Mononuclear cell (primary cell): ENCODE results near the gene INAFM1. TPM values are rescaled to one million over a fixed set of nuclear protein-coding genes. Genes with fewer than 3 reads are reported as not detected.
A peak's percentile ranks its signal among the peaks of the same experiment; 100 is the strongest.
"Not testable (repeated sequence)": the region's sequence is repeated elsewhere in the genome, so short reads cannot be mapped to it uniquely, and the experiment has no call there.

Experiments used
- H3K27me3 ChIP-seq: 2 replicates; pipeline ENCODE4 v1.6.0; 2011; ENCODE audit warnings: low read length, control low read depth; ENCODE audit not compliant: insufficient read depth
- H3K4me1 ChIP-seq: 2 replicates; pipeline ENCODE4 v1.5.1; 2011; ENCODE audit warnings: mild to moderate bottlenecking, low read length, control low read depth; ENCODE audit not compliant: insufficient read depth
- H3K4me3 ChIP-seq: 2 replicates; pipeline ENCODE4 v1.5.1; 2011; ENCODE audit warnings: mild to moderate bottlenecking, low read length, moderate library complexity
- H3K9me3 ChIP-seq: 2 replicates; pipeline ENCODE4 v1.5.1; 2011; ENCODE audit warnings: low read depth, mild to moderate bottlenecking, control low read depth, low read length
- total RNA-seq: library from RNA; depleted of rRNA; stranded (reverse); fragments of >200 nt; gene quantifications from one replicate; pipeline ENCODE4 v1.2.3, GENCODE V29; 2012

Gene INAFM1
- total RNA-seq, 1 donor, result 1.4 TPM

DNA sequence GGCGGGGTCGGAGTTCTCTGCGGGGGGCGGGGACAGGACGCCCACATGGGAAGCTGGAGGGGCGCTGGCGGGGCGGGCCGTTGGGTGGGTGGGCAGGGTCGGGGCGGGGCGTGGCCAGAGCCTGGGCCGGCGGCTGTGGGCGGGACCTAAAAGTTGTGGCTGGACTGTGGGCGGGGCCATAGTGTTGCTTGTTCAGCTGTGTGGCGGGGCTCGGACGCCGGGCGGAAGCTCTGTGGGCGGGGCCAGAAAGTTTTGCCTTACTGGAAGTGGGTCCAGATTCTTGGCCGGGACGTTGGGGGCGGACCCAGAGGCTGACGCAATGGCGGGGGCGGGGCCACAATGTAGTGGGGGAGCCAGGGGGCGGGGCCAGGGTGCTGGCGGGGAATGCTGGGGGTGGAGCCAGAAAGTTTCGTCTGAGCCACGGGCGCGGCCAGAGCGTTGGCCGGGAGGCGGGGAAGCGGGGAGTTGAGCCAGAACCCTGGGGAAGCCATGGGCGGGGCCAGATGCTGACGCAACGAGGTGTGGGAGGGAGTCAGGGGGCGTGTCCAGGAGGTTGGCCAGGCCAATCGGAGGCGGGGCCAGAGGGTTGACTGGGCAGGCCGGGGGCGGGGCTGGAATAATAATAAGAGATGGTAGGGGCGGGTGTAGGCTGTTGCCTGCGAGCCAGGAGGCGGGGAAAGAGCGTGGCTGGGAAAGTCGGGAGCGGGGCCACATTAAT lies 17.8 kb upstream of the INAFM1 start:
- H3K9me3 ChIP-seq, result no peaks in the 10 kb centered on the region
- H3K4me1 ChIP-seq, result peaks cover 20% of the 10 kb centered on the region
- no peaks in the 10 kb centered on the region for H3K27me3 ChIP-seq
- H3K4me3 ChIP-seq, result peak overlapping the region; percentile 50

DNA sequence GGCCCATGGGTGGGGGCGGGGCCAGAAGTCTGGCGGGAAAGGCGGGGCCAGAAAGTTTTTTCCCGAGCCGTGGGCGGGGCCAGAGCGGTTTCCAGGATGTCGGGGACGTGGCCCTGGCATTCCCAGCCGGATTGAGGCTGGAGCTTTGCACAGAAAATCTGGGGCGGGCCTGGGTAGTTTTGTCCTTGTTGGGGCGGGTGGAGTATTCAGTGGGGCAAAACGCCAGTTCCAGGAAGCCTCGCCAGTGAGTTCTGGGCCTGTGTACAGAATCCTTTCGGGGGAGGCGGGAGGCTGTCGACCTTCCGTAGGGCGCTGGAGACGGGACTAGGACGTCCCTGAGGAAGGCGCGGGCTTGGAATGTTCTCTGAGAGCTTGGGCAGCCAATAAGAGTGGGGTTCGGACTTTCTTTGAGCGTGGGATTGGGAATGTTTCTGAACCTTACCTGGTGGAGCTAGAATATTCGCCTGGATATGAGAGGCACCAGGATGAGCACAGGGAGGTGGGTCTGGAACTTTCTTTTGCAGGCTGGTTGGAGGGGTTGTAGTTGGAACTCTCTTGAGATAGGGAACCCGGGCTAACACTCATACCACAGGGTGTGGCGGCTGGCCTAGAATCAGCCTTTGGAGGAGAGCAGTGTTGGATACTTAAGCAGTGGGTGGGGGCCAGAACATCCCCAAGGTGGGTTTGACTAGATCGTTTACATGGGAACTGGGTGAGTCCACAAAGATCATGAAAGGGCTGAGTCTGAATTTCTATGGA lies 17.1 kb upstream of the INAFM1 start:
- peaks cover 23% of the 10 kb centered on the region for H3K4me1 ChIP-seq
- peak overlapping the region; percentile 46 for H3K4me3 ChIP-seq
- no peaks in the 10 kb centered on the region for H3K9me3 ChIP-seq
- H3K27me3 ChIP-seq, result no peaks in the 10 kb centered on the region

DNA sequence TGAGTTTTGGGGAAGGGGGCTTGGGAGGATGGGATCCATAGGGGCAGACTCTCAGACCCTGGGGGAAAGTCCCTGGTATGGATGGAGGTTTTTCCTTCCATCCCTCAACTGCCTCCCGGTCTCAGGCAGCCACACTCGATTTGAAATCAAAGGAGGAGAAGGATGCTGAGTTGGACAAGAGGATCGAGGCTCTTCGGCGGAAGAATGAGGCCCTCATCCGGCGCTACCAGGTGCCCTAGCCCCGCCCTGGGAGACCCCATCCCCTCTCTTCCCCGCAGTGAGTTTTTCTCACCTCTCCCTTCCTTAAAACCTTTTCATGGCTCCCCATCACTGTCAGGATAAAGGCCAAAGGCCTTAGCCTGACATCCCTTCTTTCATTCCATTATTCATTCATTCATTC lies 16.3 kb upstream of the INAFM1 start:
- Histone ChIP-seq H3K9me3 (no peaks in the 10 kb centered on the region), H3K4me3 (no peak overlapping the region), H3K4me1 (peaks cover 29% of the 10 kb centered on the region), H3K27me3 (no peaks in the 10 kb centered on the region)

DNA sequence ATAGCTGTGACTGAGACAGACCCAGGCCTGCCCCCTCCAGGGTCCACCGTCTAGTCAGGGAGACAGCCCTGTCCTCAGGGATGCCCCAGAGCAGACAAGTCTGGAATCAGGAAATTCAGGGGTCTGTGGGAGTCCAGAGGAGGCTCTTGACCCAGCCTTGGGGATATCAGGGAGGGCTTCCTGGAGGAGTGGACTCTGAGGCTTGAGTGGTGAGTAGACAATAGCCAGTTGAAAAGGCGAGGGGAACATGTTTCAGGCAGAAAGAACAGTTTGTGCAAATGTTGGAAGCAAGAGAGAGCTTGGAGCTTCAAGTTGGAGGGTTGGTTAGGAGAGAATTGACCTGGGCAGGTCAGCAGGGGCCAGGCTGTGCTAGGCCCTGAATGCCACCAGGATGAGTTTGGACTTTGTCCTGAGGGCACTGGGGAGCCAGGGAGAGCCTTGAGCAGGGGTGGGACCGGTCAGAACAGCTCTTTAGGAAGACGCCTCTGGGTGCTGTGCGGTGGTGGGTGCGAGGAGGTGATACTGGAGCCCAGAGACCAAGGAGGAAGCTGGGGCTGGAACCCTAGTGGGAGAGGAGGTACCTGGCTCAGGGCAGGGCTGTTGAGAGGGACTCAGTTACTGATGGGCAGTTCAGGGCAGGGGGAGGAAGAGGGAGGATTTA lies 15.7 kb upstream of the INAFM1 start:
- H3K9me3 ChIP-seq, result no peaks in the 10 kb centered on the region
- H3K27me3 ChIP-seq, result no peaks in the 10 kb centered on the region
- no peak overlapping the region for H3K4me3 ChIP-seq
- peaks cover 29% of the 10 kb centered on the region for H3K4me1 ChIP-seq

DNA sequence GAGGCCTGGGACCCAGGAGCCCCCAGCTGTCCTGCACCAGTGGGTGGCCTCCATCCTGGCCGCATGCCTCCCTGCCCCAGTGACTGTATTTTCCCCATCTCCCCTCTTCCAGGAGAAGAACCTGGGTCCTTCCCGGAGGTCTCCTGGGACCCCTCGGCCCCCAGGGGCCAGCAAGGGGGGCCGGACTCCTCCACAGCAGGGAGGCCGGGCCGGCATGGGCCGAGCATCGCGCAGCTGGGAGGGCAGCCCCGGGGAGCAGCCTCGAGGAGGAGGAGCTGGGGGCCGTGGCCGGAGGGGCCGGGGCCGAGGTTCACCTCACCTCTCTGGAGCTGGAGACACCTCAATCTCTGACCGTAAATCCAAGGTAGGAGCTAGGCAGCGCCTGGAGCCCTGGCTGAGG lies 14.2 kb upstream of the INAFM1 start:
- Histone ChIP-seq H3K27me3 (no peaks in the 10 kb centered on the region), H3K4me3 (no peak overlapping the region), H3K4me1 (peaks cover 29% of the 10 kb centered on the region), H3K9me3 (no peaks in the 10 kb centered on the region)

DNA sequence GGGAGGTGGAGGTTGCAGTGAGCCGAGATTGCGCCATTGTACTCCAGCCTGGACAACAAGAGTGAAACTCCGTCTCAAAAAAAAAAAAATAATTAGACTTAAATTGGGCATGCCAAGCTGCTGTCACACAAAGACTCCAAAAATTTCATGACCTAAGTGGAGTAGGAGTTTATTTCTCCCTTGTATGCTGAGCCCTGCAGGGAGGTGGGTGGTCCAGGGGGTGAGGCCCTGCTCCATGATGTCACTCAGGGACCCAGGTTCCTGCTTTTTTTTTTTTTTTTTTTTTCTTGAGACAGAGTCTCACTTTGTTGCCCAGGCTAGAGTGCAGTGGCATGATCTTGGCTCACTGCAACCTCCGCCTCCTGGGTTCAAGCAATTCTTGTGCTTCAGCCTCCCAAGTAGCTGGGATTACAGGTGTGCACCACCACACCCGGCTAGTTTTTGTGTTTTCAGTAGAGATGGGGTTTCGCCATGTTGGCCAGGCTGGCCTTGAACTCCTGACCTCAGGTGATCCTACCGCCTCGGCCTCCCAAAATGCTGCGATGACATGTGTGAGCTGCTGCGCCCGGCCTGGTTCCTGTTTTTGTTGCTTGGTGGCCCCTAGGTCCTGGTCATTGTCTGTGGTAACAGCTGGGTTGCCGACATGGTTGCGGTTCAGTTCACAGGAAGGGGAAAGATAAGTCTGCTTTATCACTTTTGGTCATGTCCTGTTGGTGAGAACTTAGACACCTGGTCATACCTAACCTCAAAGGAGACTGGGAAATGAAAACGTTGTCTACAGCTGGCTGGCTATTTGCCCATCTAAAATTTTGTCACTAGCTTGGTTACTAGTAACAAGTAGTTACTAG lies 12.5 kb upstream of the INAFM1 start:
- not testable (repeated sequence) for H3K9me3 ChIP-seq, H3K4me3 ChIP-seq, H3K27me3 ChIP-seq
- peaks cover 24% of the 10 kb centered on the region for H3K4me1 ChIP-seq

DNA sequence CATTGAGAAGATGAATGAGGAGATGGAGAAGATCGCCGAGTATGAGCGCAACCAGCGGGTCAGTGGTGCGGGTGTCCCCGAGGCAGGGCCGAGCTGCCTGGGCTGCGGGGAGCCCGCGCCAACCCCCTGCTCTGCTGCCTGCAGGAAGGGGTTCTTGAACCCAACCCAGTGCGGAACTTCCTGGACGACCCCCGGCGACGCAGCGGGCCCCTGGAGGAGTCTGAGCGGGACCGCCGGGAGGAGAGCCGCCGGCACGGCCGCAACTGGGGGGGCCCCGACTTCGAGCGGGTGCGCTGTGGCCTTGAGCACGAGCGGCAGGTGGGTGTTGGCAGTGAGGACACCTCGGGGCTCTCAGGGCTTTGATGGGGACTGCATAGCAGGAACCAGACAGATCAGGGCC lies 10.1 kb upstream of the INAFM1 start:
- peaks cover 10% of the 10 kb centered on the region for H3K4me1 ChIP-seq
- no peaks in the 10 kb centered on the region for H3K27me3 ChIP-seq
- no peak overlapping the region for H3K4me3 ChIP-seq
- H3K9me3 ChIP-seq, result no peaks in the 10 kb centered on the region

DNA sequence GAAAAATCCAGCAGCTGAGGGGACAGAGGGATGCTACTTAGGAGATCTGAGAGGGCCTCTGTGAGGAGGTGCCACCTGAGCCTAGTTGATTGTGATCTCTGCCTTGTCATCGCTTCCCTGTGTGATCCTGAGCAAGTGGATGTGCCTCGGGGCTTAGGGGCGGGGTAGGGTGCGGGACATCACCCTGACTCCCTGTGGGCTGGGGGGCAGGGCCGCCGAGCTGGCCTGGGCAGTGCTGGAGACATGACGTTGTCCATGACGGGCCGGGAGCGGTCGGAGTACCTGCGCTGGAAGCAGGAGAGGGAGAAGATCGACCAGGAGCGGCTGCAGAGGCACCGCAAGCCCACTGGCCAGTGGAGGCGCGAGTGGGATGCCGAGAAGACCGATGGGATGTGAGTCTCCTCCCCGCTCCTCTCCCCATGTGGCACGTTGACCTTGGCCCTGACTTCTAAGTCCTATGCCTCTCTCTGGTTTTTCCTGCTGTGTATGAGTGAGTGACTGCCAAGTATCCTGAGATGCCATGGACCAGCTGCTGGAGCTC lies 8.2 kb upstream of the INAFM1 start:
- Histone ChIP-seq H3K9me3 (no peaks in the 10 kb centered on the region), H3K4me3 (no peak overlapping the region), H3K27me3 (no peaks in the 10 kb centered on the region), H3K4me1 (peaks cover 10% of the 10 kb centered on the region)

DNA sequence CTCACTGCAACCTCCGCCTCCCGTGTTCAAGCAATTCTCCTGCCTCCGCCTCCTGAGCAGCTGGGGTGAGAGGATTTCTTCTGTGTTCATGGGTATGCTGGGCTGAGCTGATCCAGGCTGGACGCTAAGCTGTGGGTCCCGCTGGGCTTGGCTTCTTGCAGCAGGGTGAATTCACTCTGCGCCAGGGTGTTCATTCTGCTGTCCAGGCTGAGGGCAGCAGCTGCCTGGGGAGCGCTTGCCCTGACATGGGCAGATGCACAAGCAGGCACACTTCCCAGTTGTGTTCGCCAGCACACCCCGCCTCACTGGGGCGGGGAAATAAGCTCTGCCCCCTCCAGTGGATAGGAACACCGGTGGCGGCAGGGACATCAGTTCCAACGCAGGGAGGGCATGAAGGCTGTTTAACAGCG lies 7.3 kb upstream of the INAFM1 start:
- no peak overlapping the region for H3K4me3 ChIP-seq
- no peaks in the 10 kb centered on the region for H3K27me3 ChIP-seq
- no peaks in the 10 kb centered on the region for H3K9me3 ChIP-seq
- peaks cover 11% of the 10 kb centered on the region for H3K4me1 ChIP-seq

DNA sequence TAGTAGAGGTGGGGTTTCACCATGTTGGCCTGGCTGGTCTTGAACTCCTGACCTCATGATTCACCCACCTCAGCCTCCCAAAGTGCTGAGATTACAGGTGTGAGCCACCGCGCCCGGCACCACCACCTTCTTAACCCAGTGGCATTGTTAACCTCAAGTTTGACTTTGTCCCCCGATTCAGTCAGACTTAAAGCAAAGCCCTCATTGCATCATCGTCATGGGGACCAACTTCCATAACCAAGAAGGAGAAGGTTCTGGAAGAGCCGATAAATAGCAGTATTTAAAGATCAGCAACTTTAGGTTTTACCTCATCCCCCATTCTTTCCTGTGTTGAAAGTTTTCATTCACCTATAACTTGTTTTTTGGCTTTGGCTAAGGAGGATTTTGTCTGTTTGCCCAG lies 6.7 kb upstream of the INAFM1 start:
- H3K4me1 ChIP-seq, result peaks cover 11% of the 10 kb centered on the region
- H3K4me3 ChIP-seq, result no peak overlapping the region
- H3K9me3 ChIP-seq, result no peaks in the 10 kb centered on the region
- no peaks in the 10 kb centered on the region for H3K27me3 ChIP-seq

DNA sequence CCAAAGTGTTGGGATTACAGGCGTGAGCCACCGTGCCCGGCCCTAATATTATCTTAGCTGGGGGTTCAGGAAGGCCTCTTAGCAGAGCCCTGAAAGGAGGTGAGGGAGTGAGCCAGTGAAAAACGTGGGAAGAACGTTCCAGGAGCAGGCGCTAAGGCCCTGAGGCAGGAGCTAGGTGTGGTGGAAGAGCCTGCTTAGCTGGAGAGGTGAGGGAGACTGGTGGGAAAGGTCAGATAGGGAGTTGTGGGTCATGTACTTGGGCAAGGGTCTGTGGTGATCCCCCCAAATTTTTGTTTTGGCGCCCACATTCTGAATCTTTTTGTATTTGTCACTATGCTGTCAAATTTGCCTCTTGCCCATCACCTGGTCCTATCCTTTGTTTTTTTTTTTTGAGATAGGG lies 5.1 kb upstream of the INAFM1 start:
- H3K27me3 ChIP-seq, result no peaks in the 10 kb centered on the region
- H3K4me3 ChIP-seq, result no peak overlapping the region
- peaks cover 16% of the 10 kb centered on the region for H3K4me1 ChIP-seq
- no peaks in the 10 kb centered on the region for H3K9me3 ChIP-seq

DNA sequence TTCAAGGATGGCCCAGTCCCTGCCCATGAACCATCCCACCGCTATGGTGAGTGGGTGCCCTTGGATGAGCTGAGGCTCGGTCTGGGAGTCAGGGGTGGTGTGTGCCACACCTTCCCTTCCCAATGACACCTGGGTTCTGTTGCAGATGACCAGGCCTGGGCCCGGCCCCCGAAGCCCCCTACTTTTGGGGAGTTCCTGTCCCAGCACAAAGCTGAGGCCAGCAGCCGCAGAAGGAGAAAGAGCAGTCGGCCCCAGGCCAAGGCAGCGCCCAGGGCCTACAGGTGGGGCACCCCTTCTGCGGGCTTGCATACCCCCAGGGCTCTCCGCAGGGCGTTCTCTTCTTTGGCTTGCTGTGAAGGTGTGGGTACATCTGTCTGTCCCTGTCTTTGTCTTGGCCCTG lies 4.3 kb upstream of the INAFM1 start:
- H3K9me3 ChIP-seq, result no peaks in the 10 kb centered on the region
- no peaks in the 10 kb centered on the region for H3K27me3 ChIP-seq
- H3K4me1 ChIP-seq, result peaks cover 21% of the 10 kb centered on the region
- H3K4me3 ChIP-seq, result no peak overlapping the region

DNA sequence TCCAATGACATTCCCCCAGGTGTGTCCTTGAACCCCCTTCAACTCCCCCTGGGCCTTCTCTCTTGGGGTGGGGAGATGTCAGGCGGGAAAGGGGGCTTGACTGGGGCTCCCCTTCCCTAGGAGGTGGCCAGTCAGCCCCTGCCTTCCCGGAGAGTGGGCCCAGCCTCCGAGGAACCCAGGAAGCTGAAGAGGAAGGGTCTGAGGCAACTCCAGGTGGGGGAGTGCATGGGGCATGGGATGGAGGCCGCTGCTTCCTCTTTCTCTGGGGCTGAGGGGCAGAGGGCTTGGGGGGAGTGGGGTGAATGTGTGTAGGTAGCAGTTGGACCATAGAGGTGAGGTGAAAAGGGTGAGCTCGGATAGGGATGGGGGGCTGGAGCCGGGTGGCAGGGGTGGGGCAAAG lies 2.7 kb upstream of the INAFM1 start:
- Histone ChIP-seq H3K4me1 (peaks cover 26% of the 10 kb centered on the region), H3K4me3 (no peak overlapping the region), H3K9me3 (no peaks in the 10 kb centered on the region), H3K27me3 (no peaks in the 10 kb centered on the region)

DNA sequence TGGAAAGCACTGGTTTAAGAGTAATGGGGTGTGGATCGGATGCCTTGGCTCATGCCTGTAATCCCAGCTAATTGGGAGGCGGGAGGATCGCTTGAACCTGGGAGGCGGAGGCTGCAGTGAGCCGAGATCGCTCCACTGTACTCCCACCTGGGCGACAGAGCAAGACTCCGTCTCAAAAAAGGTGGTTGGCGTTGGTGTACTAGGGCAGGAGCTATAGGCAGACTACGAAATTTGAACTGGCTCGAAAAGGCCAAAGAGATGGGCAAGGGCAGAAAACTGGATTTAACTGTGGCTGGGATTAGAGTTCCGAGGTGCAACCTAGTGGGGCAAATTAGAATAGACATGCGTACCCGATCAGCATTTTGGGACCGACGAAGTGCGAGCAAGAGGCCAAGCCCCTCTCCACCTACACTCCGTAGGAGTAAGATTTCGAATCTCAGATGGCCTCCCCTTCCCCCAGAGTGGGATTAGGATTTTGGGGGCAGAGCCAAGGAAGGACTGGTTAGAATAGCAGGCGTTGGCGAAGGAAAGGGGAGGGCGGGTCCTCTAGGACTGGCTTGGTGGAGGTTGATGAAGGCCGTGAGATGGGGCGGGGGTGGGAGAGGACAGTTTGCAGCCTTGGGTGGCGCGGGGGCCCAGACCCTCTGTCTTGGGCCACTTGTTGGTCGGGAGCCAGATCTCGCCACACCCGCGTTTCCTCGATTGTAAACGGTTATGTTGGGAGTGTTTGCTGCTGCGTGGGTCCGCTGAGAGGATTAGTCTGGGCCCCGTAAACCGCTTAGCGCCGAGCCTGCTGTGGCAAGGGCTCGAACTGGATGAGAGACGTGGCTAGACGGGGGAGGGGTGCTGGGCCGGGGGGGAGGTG lies 2.0 kb upstream of the INAFM1 start:
- H3K4me3 ChIP-seq, result peak overlapping the region; percentile 91
- H3K4me1 ChIP-seq, result peaks cover 26% of the 10 kb centered on the region
- no peaks in the 10 kb centered on the region for H3K27me3 ChIP-seq
- H3K9me3 ChIP-seq, result no peaks in the 10 kb centered on the region
